Suprapubic skin (tissue), 4 donors: ENCODE results near the gene TMEM184B.

Experiments used
- EP300 ChIP-seq: sonication (generic); formaldehyde crosslinking; IDR thresholded peaks from one replicate; pipeline ENCODE4 v1.6.1; 2017; ENCODE audit warnings: antibody characterized with exemption
- POLR2A ChIP-seq, 2 donors: fragments of 450-650 bp; IDR thresholded peaks; one replicate each; pipeline ENCODE4 v1.6.1; 2017; ENCODE audit warnings: antibody characterized with exemption in 2 of 2, mild to moderate bottlenecking in 2 of 2, moderate library complexity in 2 of 2
- POLR2AphosphoS5 ChIP-seq, 3 donors: sonication (generic); formaldehyde crosslinking; IDR thresholded peaks; one replicate each; pipeline ENCODE4 v1.6.1; 2017; ENCODE audit warnings: antibody characterized with exemption in 3 of 3
- TF ChIP-seq, protein P1 (sequence below), 2 donors: fragments of 200-600 bp in 1 of 2; fragments of 450-650 bp in 1 of 2; sonication (generic) in 1 of 2; IDR thresholded peaks; one replicate each; pipeline ENCODE4 v1.5.1; 2016 to 2019; ENCODE audit warnings: antibody characterized with exemption in 2 of 2, mild to moderate bottlenecking in 1 of 2, moderate library complexity in 1 of 2

DNA sequence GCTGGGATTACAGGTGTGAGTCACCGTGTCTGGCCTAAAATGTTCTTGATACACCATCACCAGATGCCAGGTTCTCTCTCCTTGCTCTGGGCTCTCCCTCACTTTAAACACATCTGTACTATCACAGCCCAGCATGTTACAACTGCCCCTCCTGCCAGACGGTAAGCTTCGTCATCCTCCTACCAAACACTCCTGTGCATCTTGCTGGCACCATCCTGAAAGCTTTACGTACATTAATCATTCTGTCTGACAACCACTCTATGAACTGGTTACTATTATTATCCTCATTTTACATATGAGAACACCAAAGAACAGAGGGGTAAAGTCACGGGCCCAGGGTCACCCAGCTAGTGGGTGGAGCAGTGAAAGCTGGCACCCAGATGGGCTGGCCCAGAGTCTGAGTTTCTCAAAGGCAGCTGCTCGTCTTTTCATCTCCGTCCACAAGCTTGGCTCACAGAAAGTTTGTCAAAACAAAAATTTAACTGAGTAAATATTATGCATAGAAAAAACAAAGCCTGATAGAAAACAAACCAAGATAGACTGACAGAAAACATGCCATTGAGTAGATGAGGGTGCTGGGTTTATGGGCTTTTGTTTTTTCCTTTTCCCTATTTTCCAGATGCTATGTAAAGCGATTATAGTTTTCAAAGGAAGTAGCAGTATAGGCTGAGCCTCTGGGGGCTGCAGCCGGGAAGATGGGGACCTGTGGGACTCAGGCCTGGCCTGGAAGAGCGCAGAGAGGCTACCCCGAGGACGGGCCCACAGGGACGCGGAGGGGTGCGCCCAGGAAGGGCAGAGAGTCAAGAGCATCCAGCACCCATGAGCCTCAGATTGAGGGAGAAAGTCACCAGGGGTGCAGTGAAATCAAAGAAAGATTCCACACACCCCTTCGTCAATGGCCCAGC lies 100.6 kb downstream of the TMEM184B start:
- TF ChIP-seq, protein P1, sequence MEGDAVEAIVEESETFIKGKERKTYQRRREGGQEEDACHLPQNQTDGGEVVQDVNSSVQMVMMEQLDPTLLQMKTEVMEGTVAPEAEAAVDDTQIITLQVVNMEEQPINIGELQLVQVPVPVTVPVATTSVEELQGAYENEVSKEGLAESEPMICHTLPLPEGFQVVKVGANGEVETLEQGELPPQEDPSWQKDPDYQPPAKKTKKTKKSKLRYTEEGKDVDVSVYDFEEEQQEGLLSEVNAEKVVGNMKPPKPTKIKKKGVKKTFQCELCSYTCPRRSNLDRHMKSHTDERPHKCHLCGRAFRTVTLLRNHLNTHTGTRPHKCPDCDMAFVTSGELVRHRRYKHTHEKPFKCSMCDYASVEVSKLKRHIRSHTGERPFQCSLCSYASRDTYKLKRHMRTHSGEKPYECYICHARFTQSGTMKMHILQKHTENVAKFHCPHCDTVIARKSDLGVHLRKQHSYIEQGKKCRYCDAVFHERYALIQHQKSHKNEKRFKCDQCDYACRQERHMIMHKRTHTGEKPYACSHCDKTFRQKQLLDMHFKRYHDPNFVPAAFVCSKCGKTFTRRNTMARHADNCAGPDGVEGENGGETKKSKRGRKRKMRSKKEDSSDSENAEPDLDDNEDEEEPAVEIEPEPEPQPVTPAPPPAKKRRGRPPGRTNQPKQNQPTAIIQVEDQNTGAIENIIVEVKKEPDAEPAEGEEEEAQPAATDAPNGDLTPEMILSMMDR (IDR thresholded peaks at IDR 0.05) = no peak
- TF ChIP-seq EP300 (no peak), POLR2A (IDR thresholded peaks at IDR 0.05) (no peak), POLR2AphosphoS5 (IDR thresholded peaks at IDR 0.05) (peak in 1 of 3 donors; percentile 3)
